Mucosa of rectum (tissue), 2 donors: ENCODE measurements around the gene METTL8.

Experiments
- H3K27ac ChIP-seq, 2 donors: one replicate each; pipeline ENCODE4 v1.7.0; 2013; ENCODE audit warnings: inconsistent platforms in 2 of 2, low read depth in 2 of 2, low read length in 2 of 2
- H3K27me3 ChIP-seq, 2 donors: one replicate each; pipeline ENCODE4 v1.7.0; 2013; ENCODE audit warnings: low read length in 2 of 2; ENCODE audit not compliant: control insufficient read depth in 2 of 2, insufficient read depth in 2 of 2
- H3K36me3 ChIP-seq, 2 donors: one replicate each; pipeline ENCODE4 v1.7.0; 2013; ENCODE audit warnings: low read length in 2 of 2; ENCODE audit not compliant: control insufficient read depth in 2 of 2, insufficient read depth in 2 of 2
- H3K4me1 ChIP-seq, 2 donors: one replicate each; pipeline ENCODE4 v1.7.0; 2013; ENCODE audit warnings: low read length in 2 of 2, mild to moderate bottlenecking in 1 of 2; ENCODE audit not compliant: control insufficient read depth in 2 of 2, insufficient read depth in 2 of 2
- H3K4me3 ChIP-seq, 2 donors: one replicate each; pipeline ENCODE4 v1.7.0; 2013; ENCODE audit warnings: low read length in 2 of 2
- H3K9ac ChIP-seq, 2 donors: one replicate each; pipeline ENCODE4 v1.7.0; 2013; ENCODE audit warnings: low read length in 2 of 2, low read depth in 1 of 2, mild to moderate bottlenecking in 1 of 2
- H3K9me3 ChIP-seq, 2 donors: one replicate each; pipeline ENCODE4 v1.7.0; 2013; ENCODE audit warnings: low read length in 2 of 2; ENCODE audit not compliant: control insufficient read depth in 2 of 2
- donor health status: healthy.
- donor health status: Normal muscosa, but diverticular disease.

METTL8 gene

GRCh38 chr2:171459498-171459897 is 25.7 kb upstream of the METTL8 start:
- Histone ChIP-seq H3K36me3 (peaks cover 3 to 19% of the 10 kb centered on the region in 2 donors), H3K9me3 (no peaks in the 10 kb centered on the region), H3K27me3 (no peaks in the 10 kb centered on the region), H3K4me3 (no peak overlapping the region), H3K27ac (no peak overlapping the region), H3K4me1 (no peaks in the 10 kb centered on the region), H3K9ac (no peak overlapping the region)

- H3K9ac ChIP-seq: no peak overlapping the region
- H3K4me1 ChIP-seq: no peaks in the 10 kb centered on the region
- H3K9me3 ChIP-seq: no peaks in the 10 kb centered on the region
- H3K4me3 ChIP-seq: no peak overlapping the region
- H3K27ac ChIP-seq: no peak overlapping the region
- H3K27me3 ChIP-seq: no peaks in the 10 kb centered on the region
- H3K36me3 ChIP-seq: peaks cover under 1 to 36% of the 10 kb centered on the region in 2 donors
Measured at GRCh38 chr2:171452773-171453172, 19.0 kb upstream of the METTL8 start.

- no peak overlapping the region for H3K4me3 ChIP-seq
- no peaks in the 10 kb centered on the region for H3K9me3 ChIP-seq
- H3K4me1 ChIP-seq: no peaks in the 10 kb centered on the region
- H3K27ac ChIP-seq: no peak overlapping the region
- H3K27me3 ChIP-seq: no peaks in the 10 kb centered on the region
- H3K9ac ChIP-seq: no peak overlapping the region
- H3K36me3 ChIP-seq: peaks cover 5 to 34% of the 10 kb centered on the region in 2 donors
Measured at GRCh38 chr2:171451074-171451473, 17.3 kb upstream of the METTL8 start.

GRCh38 chr2:171447675-171448074 is 13.9 kb upstream of the METTL8 start:
- no peaks in the 10 kb centered on the region for H3K4me1 ChIP-seq
- no peak overlapping the region for H3K4me3 ChIP-seq
- H3K27ac ChIP-seq: no peak overlapping the region
- H3K9ac ChIP-seq: no peak overlapping the region
- H3K27me3 ChIP-seq: no peaks in the 10 kb centered on the region
- H3K36me3 ChIP-seq: peaks cover 8 to 40% of the 10 kb centered on the region in 2 donors
- H3K9me3 ChIP-seq: no peaks in the 10 kb centered on the region

- H3K9me3 ChIP-seq: no peaks in the 10 kb centered on the region
- no peak overlapping the region for H3K27ac ChIP-seq
- H3K36me3 ChIP-seq: peaks cover 17 to 34% of the 10 kb centered on the region in 2 donors
- no peak overlapping the region for H3K4me3 ChIP-seq
- no peaks in the 10 kb centered on the region for H3K4me1 ChIP-seq
- no peaks in the 10 kb centered on the region for H3K27me3 ChIP-seq
- no peak overlapping the region for H3K9ac ChIP-seq
Measured at GRCh38 chr2:171441470-171441869, 7.7 kb upstream of the METTL8 start.

- H3K4me1 ChIP-seq: peaks cover 16 to 17% of the 10 kb centered on the region in 2 donors
- H3K9me3 ChIP-seq: no peaks in the 10 kb centered on the region
- H3K4me3 ChIP-seq: no peak overlapping the region
- H3K36me3 ChIP-seq: peaks cover 16 to 20% of the 10 kb centered on the region in 2 donors
- no peak overlapping the region for H3K9ac ChIP-seq
- no peak overlapping the region for H3K27ac ChIP-seq
- no peaks in the 10 kb centered on the region for H3K27me3 ChIP-seq
Measured at GRCh38 chr2:171436307-171436706, 2.5 kb upstream of the METTL8 start.

- H3K27ac ChIP-seq: peak within 1 kb of the TSS; percentile 98 to 99
- peaks cover 16 to 17% of the 10 kb centered on the region in 2 donors for H3K4me1 ChIP-seq
Measured at GRCh38 chr2:171434013-171434989, 511 bp upstream of the METTL8 start, which contains the start of gene DCAF17. TSS of gene DCAF17 (plus strand) at chr2:171434226. CDS start at chr2:171434578, 352 bp downstream.

GRCh38 chr2:171432969-171433762 is 624 bp downstream of the METTL8 start:
- Histone ChIP-seq H3K4me3 (peak overlapping the region; percentile 91 to 94), H3K4me1 (peaks cover 16 to 17% of the 10 kb centered on the region in 2 donors), H3K36me3 (peaks cover 9 to 11% of the 10 kb centered on the region in 2 donors), H3K9ac (peak overlapping the region; percentile 89 to 96), H3K9me3 (no peaks in the 10 kb centered on the region), H3K27me3 (no peaks in the 10 kb centered on the region), H3K27ac (peak overlapping the region; percentile 98 to 99)

More at GRCh38 chr2:171434013-171434989, 511 bp upstream of the METTL8 start, which contains the start of gene DCAF17:
- peak within 1 kb of the TSS; percentile 89 to 96 for H3K9ac ChIP-seq
- H3K4me3 ChIP-seq: peak within 1 kb of the TSS; percentile 91 to 94
- H3K27me3 ChIP-seq: no peaks in the 10 kb centered on the region
- peaks cover 9 to 11% of the 10 kb centered on the region in 2 donors for H3K36me3 ChIP-seq
- no peaks in the 10 kb centered on the region for H3K9me3 ChIP-seq

- H3K4me3 ChIP-seq: peak overlapping the region in 1 of 2 donors; percentile 91
- no peaks in the 10 kb centered on the region for H3K9me3 ChIP-seq
- H3K4me1 ChIP-seq: peaks cover 16 to 17% of the 10 kb centered on the region in 2 donors
- peaks cover 5 to 6% of the 10 kb centered on the region in 2 donors for H3K36me3 ChIP-seq
- H3K27me3 ChIP-seq: no peaks in the 10 kb centered on the region
- H3K27ac ChIP-seq: peak overlapping the region in 1 of 2 donors; percentile 98
- H3K9ac ChIP-seq: peak overlapping the region in 1 of 2 donors; percentile 96
Measured at GRCh38 chr2:171432206-171432968, 1.4 kb downstream of the METTL8 start.
